Measurements from ENCODE around the gene ZNF804A. TPM values are rescaled to one million over a fixed set of nuclear protein-coding genes. Genes with fewer than 3 reads are reported as not detected.
A peak's percentile ranks its signal among the peaks of the same experiment; 100 is the strongest.

Gene ZNF804A
- total RNA-seq, 1 donor from 2014 or later, result not detected

DNA sequence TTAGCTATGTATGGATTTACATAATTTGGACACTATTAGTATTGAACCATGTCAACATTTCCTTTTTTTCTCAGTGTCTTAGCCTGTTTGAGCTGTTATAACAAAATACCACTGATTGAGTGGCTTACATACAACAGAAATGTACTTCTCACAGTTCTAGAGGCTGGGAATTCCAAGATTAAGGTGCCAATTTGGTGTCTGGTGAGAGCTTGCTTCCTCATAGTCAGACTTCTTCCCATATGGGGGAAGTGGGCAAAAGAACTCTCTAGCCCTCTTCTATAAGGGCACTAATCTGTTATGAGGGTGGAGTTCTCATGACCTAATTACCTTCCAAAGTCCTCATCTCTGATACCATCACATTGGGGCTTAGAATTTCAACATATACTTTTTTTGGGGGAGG lies 12.6 kb downstream of the ZNF804A start:
- no peak for DNase-seq (ENCODE audit: low spot score)

DNA sequence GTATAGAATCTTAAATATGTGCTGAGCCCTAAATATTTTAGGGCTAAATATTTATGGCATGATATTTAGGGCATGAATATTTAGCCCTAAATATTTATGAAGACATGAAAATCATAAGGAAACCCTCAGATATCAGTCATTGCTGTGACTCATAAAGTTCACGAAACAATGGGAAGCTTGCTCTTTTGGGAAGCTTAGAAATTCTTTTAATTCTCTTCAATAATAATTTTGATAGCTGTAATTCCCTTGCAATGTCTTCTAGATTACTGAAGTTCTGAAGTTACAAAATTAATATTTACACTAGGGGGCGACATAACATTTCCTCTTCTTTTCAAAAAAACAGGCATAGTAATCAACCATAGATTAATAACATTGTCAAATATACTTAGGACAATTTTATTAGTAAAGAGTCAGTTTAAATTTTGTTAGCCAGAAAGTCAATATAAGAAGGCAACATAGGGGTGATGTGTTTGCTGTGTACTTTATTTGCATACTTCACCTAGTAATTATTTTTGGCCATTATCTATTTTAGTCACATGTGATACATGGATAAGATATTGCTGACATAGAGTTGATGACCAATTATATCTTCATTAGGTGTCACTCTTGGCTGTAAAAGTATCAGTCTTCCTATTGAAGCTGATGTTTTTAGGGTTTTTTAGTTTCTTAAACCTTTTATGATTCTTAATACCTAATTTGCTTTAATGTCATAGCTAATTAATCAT lies 13.2 kb downstream of the ZNF804A start:
- DNase-seq (ENCODE audit: low spot score), result no peak

GRCh38 chr2:184620367-184620766 lies 22.0 kb downstream of the ZNF804A start:
- no peak for DNase-seq (ENCODE audit: low spot score)

DNA sequence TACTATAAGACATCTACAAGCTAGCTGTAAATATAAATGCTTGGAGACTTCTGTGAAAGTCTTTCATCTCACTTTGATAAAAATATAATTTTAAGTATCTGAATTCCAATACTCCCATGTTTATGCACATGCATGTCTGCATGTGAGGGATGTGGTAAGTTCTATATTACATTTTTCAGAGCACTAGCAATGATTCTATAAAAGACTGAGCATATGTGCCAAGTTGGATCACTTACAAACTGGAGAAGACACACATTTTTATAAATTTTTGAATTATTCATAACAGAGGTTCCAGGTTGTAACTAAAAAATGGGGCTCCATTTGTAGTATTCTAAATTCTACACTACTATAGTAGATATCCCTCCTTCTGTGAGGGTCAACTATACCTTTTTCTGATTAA lies 26.0 kb downstream of the ZNF804A start:
- DNase-seq (ENCODE audit: low spot score), result no peak

DNA sequence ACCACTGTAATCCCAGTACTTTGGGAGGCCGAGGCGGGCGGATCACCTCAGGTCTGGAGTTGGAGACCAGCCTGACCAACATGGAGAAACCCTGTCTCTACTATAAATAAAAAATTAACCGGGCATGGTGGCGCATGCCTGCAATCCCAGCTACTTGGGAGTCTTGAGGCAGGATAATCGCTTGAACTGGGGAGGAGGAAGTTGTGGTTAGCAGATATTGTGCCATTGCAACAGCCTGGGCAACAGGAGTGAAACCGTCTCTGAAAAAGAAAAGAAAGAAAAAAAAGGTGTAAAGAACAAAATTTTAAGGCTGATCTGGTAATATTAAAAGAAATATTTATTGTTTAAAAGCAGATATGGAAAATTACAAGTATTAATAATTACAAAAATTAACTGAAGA lies 29.7 kb downstream of the ZNF804A start:
- DNase-seq (ENCODE audit: low spot score), result no peak

DNA sequence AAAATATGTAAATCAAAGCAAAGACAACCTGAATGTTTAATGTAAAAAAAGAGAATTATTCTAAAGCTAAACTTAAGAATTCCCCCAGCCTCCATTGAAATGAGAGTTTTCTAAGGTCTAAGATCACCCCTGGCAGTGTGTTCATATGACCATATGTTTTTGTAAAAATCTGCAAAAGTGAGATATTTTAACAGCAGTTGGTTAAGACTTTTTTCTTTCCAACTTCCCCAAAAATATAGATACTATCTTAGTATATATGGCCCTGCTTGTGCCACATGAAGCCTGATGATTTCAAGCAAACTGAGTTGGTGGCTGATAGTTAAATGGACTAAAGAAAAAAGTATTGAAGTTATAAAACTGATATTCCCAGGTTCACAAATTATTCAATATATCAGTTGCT lies 35.4 kb downstream of the ZNF804A start:
- DNase-seq (ENCODE audit: low spot score), result no peak

- no peak for DNase-seq (ENCODE audit: low spot score)
These were observed 39.5 kb downstream of the ZNF804A start for GRCh38 chr2:184637781-184638180.

GRCh38 chr2:184644685-184645084 lies 46.4 kb downstream of the ZNF804A start:
- DNase-seq (ENCODE audit: low spot score), result no peak

- DNase-seq (ENCODE audit: low spot score), result no peak
These were observed 47.8 kb downstream of the ZNF804A start for GRCh38 chr2:184646177-184646576.

GRCh38 chr2:184646593-184646992 lies 48.3 kb downstream of the ZNF804A start:
- no peak for DNase-seq (ENCODE audit: low spot score)

GRCh38 chr2:184654945-184655344 lies 56.6 kb downstream of the ZNF804A start:
- no peak for DNase-seq (ENCODE audit: low spot score)

DNA sequence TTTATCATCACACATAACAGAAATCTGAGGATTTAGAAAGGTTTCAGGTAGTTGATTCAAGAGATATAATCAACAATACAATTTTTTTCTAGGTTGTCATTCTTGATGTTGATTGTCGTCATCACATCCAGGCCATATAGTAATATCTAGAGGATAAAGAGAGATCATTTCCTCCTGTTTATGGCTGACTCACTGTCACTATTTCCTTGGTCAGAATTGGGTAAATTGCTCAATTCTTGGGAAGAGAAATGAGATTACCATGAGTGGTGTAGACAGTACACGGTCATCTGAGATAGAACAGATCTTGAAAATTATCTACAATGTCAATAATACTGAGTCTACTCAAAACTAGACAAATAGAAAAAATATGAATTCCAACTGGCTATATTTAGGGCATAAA lies 78.8 kb downstream of the ZNF804A start:
- no peak for DNase-seq (ENCODE audit: low spot score)

DNA sequence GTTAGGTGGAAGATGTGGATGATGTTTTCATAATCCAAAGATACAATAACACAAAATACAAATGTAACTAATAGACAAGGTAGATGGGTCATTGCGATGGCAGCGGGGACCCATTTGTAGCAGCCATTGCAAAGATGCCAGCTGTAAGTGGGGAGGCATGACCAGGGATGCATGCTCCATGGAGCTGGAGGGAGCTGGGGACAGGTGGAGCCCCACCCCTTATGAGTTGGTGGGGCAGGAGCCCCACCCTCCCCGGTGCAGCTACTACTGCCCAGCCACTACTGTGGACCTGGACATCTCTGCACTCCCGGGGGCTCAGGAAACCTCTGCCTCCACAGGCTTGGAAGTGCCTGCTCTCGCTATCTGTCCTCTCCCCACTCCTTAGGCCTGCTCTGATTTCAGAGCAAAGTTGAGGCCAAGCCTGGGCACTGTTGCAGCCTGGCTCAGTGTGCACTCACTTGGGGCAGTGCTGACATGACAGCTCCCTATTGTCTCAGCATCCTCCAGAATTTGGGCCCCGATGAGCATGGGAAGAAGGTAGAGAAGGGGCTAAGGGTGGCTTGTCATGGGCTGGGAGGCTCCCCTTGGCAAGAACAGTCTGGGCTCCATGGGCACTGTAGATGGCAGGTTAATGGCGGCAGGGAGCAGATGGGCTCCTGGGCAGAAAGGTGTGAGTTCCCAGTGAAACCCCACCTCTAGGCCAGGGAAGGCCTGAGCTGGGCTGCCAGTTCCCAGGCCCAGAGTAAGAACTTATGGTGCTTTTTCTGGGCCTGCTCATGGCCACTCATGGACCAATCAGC lies 81.1 kb downstream of the ZNF804A start:
- DNase-seq (ENCODE audit: low spot score), result peak; percentile 65

DNA sequence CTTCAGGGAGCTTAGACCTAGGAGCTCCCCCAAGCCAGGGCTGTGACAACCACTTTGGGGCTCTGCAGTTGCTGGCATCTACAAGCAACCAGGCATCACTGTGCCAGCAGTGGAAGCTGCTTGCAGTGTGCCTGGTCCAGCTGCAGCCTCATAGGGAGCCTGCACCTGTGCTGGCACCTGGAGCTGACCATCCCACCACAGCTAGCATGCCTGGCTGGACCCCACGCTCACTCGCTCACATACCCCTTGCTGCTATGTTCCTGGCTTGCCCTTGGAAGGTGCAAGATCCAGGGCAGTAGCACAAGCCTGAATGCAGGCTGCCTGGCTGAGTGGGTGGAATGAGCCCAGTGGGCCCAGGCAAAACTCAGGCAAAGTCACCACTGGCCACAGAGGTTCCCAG lies 82.5 kb downstream of the ZNF804A start:
- peak; percentile 71 for DNase-seq (ENCODE audit: low spot score)

GRCh38 chr2:184681642-184682321 lies 83.5 kb downstream of the ZNF804A start:
- DNase-seq (ENCODE audit: low spot score), result no peak

- no peak for DNase-seq (ENCODE audit: low spot score)
These were observed 85.6 kb downstream of the ZNF804A start for GRCh38 chr2:184683911-184684310.

GRCh38 chr2:184685999-184686841 lies 87.9 kb downstream of the ZNF804A start:
- DNase-seq (ENCODE audit: low spot score), result no peak

- no peak for DNase-seq (ENCODE audit: low spot score)
These were observed 91.3 kb downstream of the ZNF804A start for GRCh38 chr2:184689638-184690037.

DNA sequence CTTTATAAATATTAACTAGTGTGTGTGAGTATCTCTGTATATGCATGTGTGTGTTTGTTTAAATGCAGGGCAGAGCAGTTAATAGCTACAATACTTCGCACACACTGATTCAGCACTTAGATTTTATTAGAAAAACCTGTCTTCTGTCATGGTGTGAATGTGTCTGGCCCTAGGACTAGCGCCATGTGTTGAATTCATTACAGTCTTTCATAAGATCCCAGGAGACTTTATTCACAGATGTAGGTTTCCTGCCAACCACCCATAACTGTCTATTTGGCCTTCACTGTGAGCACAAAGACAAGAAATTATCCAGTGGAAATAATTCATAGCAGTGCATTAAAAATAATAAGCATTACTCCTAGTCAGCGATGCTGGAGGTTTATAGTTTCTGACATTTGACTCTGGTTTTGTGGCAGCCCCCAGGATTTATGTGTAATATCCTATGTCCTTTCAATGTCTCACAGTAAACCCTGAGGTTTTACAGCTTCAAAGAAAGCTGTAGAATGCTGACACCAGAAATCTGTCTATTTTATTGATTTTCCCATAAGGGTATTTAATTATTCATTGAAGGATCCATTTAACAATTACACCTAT lies 93.9 kb downstream of the ZNF804A start:
- no peak for DNase-seq (ENCODE audit: low spot score)

GRCh38 chr2:184696644-184697043 lies 98.3 kb downstream of the ZNF804A start:
- DNase-seq (ENCODE audit: low spot score), result no peak

GRCh38 chr2:184698476-184698875 lies 100.1 kb downstream of the ZNF804A start:
- no peak for DNase-seq (ENCODE audit: low spot score)

All from mesenteric fat pad (tissue), 1 donor.